Tibial nerve (tissue), 4 donors: ENCODE results near the gene SAMD9. TPM values are rescaled to one million over a fixed set of nuclear protein-coding genes. Genes with fewer than 3 reads are reported as not detected.

Experiments
- DNase-seq, 2 donors: peaks; one replicate each; pipeline ENCODE4 v3.0.0-alpha.2; 2019; ENCODE audit warnings: low spot score in 2 of 2
- H3K27ac ChIP-seq, 4 donors: fragments of 200-600 bp; sonication (generic) in 3 of 4; one replicate each; pipeline ENCODE4 v1.5.1; 2017 to 2019; ENCODE audit warnings: mild to moderate bottlenecking in 1 of 4
- H3K27me3 ChIP-seq, 2 donors: fragments of 200-600 bp; sonication (generic) in 1 of 2; one replicate each; pipeline versions ENCODE4 v1.5.1 to v1.6.0; 2017 to 2019
- H3K36me3 ChIP-seq, 3 donors: fragments of 200-600 bp; sonication (generic); one replicate each; pipeline ENCODE4 v1.5.1; 2018 to 2019
- H3K4me1 ChIP-seq, 4 donors: fragments of 200-600 bp; sonication (generic) in 3 of 4; one replicate each; pipeline ENCODE4 v1.5.1; 2017 to 2019
- H3K4me3 ChIP-seq, 4 donors: fragments of 200-600 bp; sonication (generic) in 3 of 4; one replicate each; pipeline ENCODE4 v1.5.1; 2017 to 2019; ENCODE audit warnings: mild to moderate bottlenecking in 1 of 4, moderate library complexity in 1 of 4
- H3K9me3 ChIP-seq, 4 donors: fragments of 200-600 bp; sonication (generic) in 3 of 4; one replicate each; pipeline ENCODE4 v1.5.1; 2017 to 2019
- CTCF ChIP-seq, 5 experiments: fragments of 200-600 bp in 3 of 5; fragments of 450-650 bp in 2 of 5; sonication (generic) in 3 of 5; IDR thresholded peaks; one replicate each; pipeline ENCODE4 v1.5.1; 2016 to 2019; ENCODE audit warnings: antibody characterized with exemption in 5 of 5, mild to moderate bottlenecking in 3 of 5, moderate library complexity in 2 of 5
- EP300 ChIP-seq, 2 donors: sonication (generic); formaldehyde crosslinking; IDR thresholded peaks; one replicate each; pipeline ENCODE4 v1.6.1; 2017; ENCODE audit warnings: antibody characterized with exemption in 2 of 2, mild to moderate bottlenecking in 1 of 2
- POLR2A ChIP-seq, 2 donors: fragments of 450-650 bp; IDR thresholded peaks; one replicate each; pipeline ENCODE4 v1.6.1; 2017; ENCODE audit warnings: antibody characterized with exemption in 2 of 2, mild to moderate bottlenecking in 2 of 2, moderate library complexity in 2 of 2
- WGBS, 2 donors: methylation state at CpG; one replicate each; pipeline ENCODE4 v1.1.5; 2018; 5-methylcytosine and 5-hydroxymethylcytosine counted together
- total RNA-seq, 4 donors: library from RNA; depleted of rRNA; stranded (reverse); fragments of >200 nt; gene quantifications; one replicate each; pipeline ENCODE4 v1.1.0, GENCODE V29; 2016

SAMD9 gene
- total RNA-seq, 4 donors from 2014 or later: 5.9 to 12.7 (median 7.1) TPM

GRCh38 chr7:93147363-93147762, 29.6 kb upstream of the SAMD9 start:
- TF ChIP-seq EP300 (IDR thresholded peaks at IDR 0.05) (no peak), CTCF (IDR thresholded peaks at IDR 0.05) (no peak), POLR2A (IDR thresholded peaks at IDR 0.05) (no peak)
- peak in 1 of 2 donors; percentile 20 for DNase-seq
- Histone ChIP-seq H3K4me1 (peaks cover 0 to 30% (median 8%) of the 10 kb centered on the region in 4 donors), H3K36me3 (peaks cover 0 to 33% (median 0%) of the 10 kb centered on the region in 3 donors), H3K27ac (peak overlapping the region; percentile 1 to 79 (median 68)), H3K27me3 (no peaks in the 10 kb centered on the region), H3K4me3 (peak overlapping the region; percentile 24 to 51 (median 46)), H3K9me3 (no peaks in the 10 kb centered on the region)
- 2 to 7% methylated on average over 3 of the region's 3 CpGs for WGBS, 2 donors

- peak overlapping the region in 3 of 4 donors; percentile 64 to 79 (median 72) for H3K27ac ChIP-seq
- DNase-seq: no peak
- WGBS, 2 donors: 33 to 40% methylated on average over 5 of the region's 5 CpGs
- TF ChIP-seq POLR2A (IDR thresholded peaks at IDR 0.05): no peak
- TF ChIP-seq EP300 (IDR thresholded peaks at IDR 0.05): no peak
- no peak for TF ChIP-seq CTCF (IDR thresholded peaks at IDR 0.05)
- H3K9me3 ChIP-seq: peaks cover 0 to 3% (median 0%) of the 10 kb centered on the region in 4 donors
- peaks cover 0 to 41% (median 0%) of the 10 kb centered on the region in 3 donors for H3K36me3 ChIP-seq
- peak overlapping the region; percentile 24 to 51 (median 46) for H3K4me3 ChIP-seq
- H3K27me3 ChIP-seq: no peaks in the 10 kb centered on the region
- H3K4me1 ChIP-seq: peaks cover 0 to 30% (median 8%) of the 10 kb centered on the region in 4 donors
Observed at GRCh38 chr7:93146472-93147141, 28.8 kb upstream of the SAMD9 start.

GRCh38 chr7:93146036-93146435, 28.3 kb upstream of the SAMD9 start:
- Histone ChIP-seq H3K27me3 (no peaks in the 10 kb centered on the region), H3K27ac (peak overlapping the region in 2 of 4 donors; percentile 65 to 79), H3K36me3 (peaks cover 0 to 46% (median 0%) of the 10 kb centered on the region in 3 donors), H3K4me3 (no peak overlapping the region), H3K9me3 (peaks cover 0 to 9% (median 2%) of the 10 kb centered on the region in 4 donors), H3K4me1 (peaks cover 0 to 30% (median 8%) of the 10 kb centered on the region in 4 donors)
- WGBS, 2 donors: 16 to 38% methylated on average over 1 of the region's 1 CpG
- TF ChIP-seq CTCF (IDR thresholded peaks at IDR 0.05) (no peak), EP300 (IDR thresholded peaks at IDR 0.05) (no peak), POLR2A (IDR thresholded peaks at IDR 0.05) (no peak)
- no peak for DNase-seq

- Histone ChIP-seq H3K36me3 (peaks cover 0 to 53% (median 4%) of the 10 kb centered on the region in 3 donors), H3K4me1 (peaks cover 0 to 30% (median 8%) of the 10 kb centered on the region in 4 donors), H3K27me3 (no peaks in the 10 kb centered on the region), H3K4me3 (no peak overlapping the region), H3K27ac (no peak overlapping the region), H3K9me3 (peaks cover 0 to 16% (median 2%) of the 10 kb centered on the region in 4 donors)
- DNase-seq: no peak
- TF ChIP-seq CTCF (IDR thresholded peaks at IDR 0.05): no peak
- no peak for TF ChIP-seq EP300 (IDR thresholded peaks at IDR 0.05)
- TF ChIP-seq POLR2A (IDR thresholded peaks at IDR 0.05): no peak
- 37 to 43% methylated on average over 3 of the region's 3 CpGs for WGBS, 2 donors
Observed at GRCh38 chr7:93145354-93145753, 27.6 kb upstream of the SAMD9 start.

- H3K27ac ChIP-seq: no peak overlapping the region
- H3K4me1 ChIP-seq: peaks cover 0 to 20% (median 5%) of the 10 kb centered on the region in 4 donors
- WGBS, 2 donors: 93 to 96% methylated on average over 1 of the region's 1 CpG
- H3K9me3 ChIP-seq: peaks cover 0 to 48% (median 7%) of the 10 kb centered on the region in 4 donors
- no peak for TF ChIP-seq EP300 (IDR thresholded peaks at IDR 0.05)
- no peak for TF ChIP-seq POLR2A (IDR thresholded peaks at IDR 0.05)
- no peak for TF ChIP-seq CTCF (IDR thresholded peaks at IDR 0.05)
- peaks cover 0 to 85% (median 15%) of the 10 kb centered on the region in 3 donors for H3K36me3 ChIP-seq
- no peaks in the 10 kb centered on the region for H3K27me3 ChIP-seq
- no peak for DNase-seq
- H3K4me3 ChIP-seq: no peak overlapping the region
Observed at GRCh38 chr7:93142127-93142526, 24.3 kb upstream of the SAMD9 start.
